Neural cell (in vitro differentiated cells): Measurements from ENCODE around the gene CEACAM18.

ENCODE experiments used
- EP300 ChIP-seq: fragments of 450-650 bp; conservative IDR thresholded peaks from 2 replicates; pipeline ENCODE4 v1.6.1; 2014; ENCODE audit warnings: antibody characterized with exemption, mild to moderate bottlenecking, moderate library complexity; ENCODE audit not compliant: poor library complexity, severe bottlenecking
- RAD21 ChIP-seq: fragments of 450-650 bp; conservative IDR thresholded peaks from 2 replicates; pipeline ENCODE4 v1.6.1; 2014; ENCODE audit warnings: antibody characterized with exemption, mild to moderate bottlenecking, moderate library complexity
- TAF1 ChIP-seq: IDR thresholded peaks from 2 replicates; pipeline ENCODE4 v1.6.1; 2012; ENCODE audit warnings: low read depth
- TF ChIP-seq, protein P1 (sequence below): fragments of 450-650 bp; IDR thresholded peaks from 2 replicates; pipeline ENCODE4 v1.5.1; 2014; ENCODE audit warnings: antibody characterized with exemption, mild to moderate bottlenecking, moderate library complexity; ENCODE audit not compliant: poor library complexity, severe bottlenecking
- TF ChIP-seq, protein P2 (sequence below): IDR thresholded peaks from 2 replicates; pipeline ENCODE4 v1.6.1; 2012; ENCODE audit warnings: borderline replicate concordance

DNA sequence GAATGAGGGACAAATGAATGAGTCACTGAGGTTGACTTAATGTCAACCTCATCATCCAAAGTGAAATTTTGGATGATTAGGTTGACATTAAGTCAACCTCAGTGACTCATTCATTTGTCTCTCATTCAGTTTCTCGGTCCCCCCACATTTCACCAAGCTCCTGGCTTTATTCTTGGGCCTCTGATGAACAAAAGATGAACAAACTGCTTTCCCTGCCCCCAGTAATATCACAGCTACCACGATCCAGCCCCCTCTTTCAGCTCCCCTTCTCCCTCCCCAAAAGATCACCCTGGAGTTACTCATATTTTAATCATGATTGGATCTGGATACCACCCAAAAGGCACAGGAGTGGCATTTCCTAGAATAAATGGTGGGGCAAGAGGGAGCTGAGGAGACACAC, 10.8 kb downstream of the CEACAM18 start:
- TF ChIP-seq TAF1 (no peak), RAD21 (no peak), EP300 (no peak)
- TF ChIP-seq, protein P1, sequence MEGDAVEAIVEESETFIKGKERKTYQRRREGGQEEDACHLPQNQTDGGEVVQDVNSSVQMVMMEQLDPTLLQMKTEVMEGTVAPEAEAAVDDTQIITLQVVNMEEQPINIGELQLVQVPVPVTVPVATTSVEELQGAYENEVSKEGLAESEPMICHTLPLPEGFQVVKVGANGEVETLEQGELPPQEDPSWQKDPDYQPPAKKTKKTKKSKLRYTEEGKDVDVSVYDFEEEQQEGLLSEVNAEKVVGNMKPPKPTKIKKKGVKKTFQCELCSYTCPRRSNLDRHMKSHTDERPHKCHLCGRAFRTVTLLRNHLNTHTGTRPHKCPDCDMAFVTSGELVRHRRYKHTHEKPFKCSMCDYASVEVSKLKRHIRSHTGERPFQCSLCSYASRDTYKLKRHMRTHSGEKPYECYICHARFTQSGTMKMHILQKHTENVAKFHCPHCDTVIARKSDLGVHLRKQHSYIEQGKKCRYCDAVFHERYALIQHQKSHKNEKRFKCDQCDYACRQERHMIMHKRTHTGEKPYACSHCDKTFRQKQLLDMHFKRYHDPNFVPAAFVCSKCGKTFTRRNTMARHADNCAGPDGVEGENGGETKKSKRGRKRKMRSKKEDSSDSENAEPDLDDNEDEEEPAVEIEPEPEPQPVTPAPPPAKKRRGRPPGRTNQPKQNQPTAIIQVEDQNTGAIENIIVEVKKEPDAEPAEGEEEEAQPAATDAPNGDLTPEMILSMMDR, result no peak
- TF ChIP-seq, protein P2, sequence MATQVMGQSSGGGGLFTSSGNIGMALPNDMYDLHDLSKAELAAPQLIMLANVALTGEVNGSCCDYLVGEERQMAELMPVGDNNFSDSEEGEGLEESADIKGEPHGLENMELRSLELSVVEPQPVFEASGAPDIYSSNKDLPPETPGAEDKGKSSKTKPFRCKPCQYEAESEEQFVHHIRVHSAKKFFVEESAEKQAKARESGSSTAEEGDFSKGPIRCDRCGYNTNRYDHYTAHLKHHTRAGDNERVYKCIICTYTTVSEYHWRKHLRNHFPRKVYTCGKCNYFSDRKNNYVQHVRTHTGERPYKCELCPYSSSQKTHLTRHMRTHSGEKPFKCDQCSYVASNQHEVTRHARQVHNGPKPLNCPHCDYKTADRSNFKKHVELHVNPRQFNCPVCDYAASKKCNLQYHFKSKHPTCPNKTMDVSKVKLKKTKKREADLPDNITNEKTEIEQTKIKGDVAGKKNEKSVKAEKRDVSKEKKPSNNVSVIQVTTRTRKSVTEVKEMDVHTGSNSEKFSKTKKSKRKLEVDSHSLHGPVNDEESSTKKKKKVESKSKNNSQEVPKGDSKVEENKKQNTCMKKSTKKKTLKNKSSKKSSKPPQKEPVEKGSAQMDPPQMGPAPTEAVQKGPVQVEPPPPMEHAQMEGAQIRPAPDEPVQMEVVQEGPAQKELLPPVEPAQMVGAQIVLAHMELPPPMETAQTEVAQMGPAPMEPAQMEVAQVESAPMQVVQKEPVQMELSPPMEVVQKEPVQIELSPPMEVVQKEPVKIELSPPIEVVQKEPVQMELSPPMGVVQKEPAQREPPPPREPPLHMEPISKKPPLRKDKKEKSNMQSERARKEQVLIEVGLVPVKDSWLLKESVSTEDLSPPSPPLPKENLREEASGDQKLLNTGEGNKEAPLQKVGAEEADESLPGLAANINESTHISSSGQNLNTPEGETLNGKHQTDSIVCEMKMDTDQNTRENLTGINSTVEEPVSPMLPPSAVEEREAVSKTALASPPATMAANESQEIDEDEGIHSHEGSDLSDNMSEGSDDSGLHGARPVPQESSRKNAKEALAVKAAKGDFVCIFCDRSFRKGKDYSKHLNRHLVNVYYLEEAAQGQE, result no peak
